Mesenchymal stem cell (in vitro differentiated cells and primary cell): ENCODE data around the gene CNDP2.

Experiments used
- DNase-seq: peaks from one replicate; pipeline ENCODE4 v3.0.0-alpha.2; 2013
- H2AFZ ChIP-seq: one replicate; pipeline ENCODE4 v1.6.1; 2013; ENCODE audit warnings: low read depth, mild to moderate bottlenecking, control low read depth, inconsistent platforms, low read length, moderate library complexity
- H2AK5ac ChIP-seq: 2 replicates; pipeline ENCODE4 v1.6.1; 2013; ENCODE audit warnings: low read length, moderate library complexity, mild to moderate bottlenecking, inconsistent platforms; ENCODE audit not compliant: severe bottlenecking
- H2BK120ac ChIP-seq: one replicate; pipeline ENCODE4 v1.6.1; 2013; ENCODE audit warnings: low read depth, mild to moderate bottlenecking, inconsistent platforms, low read length, moderate library complexity
- H2BK12ac ChIP-seq, 2 experiments: one replicate each; pipeline ENCODE4 v1.6.1; 2013; ENCODE audit warnings: inconsistent platforms in 2 of 2, low read length in 2 of 2, mild to moderate bottlenecking in 2 of 2, moderate library complexity in 2 of 2, control low read depth in 1 of 2
- H2BK15ac ChIP-seq: one replicate; pipeline ENCODE4 v1.6.1; 2013; ENCODE audit warnings: mild to moderate bottlenecking, low read depth, inconsistent platforms; ENCODE audit not compliant: poor library complexity, severe bottlenecking
- H2BK5ac ChIP-seq: 2 replicates; pipeline ENCODE4 v1.6.1; 2013; ENCODE audit warnings: low read depth, mild to moderate bottlenecking, low read length, control low read depth, inconsistent platforms; ENCODE audit not compliant: poor library complexity, severe bottlenecking
- H3K14ac ChIP-seq, 2 experiments: one replicate each; pipeline ENCODE4 v1.6.1; 2013; ENCODE audit warnings: inconsistent platforms in 2 of 2, low read length in 2 of 2, control low read depth in 1 of 2, mild to moderate bottlenecking in 1 of 2, moderate library complexity in 1 of 2
- H3K18ac ChIP-seq, 2 experiments: one replicate each; pipeline ENCODE4 v1.6.1; 2013; ENCODE audit warnings: inconsistent platforms in 2 of 2, low read length in 2 of 2, control low read depth in 1 of 2, low read depth in 1 of 2, mild to moderate bottlenecking in 1 of 2
- H3K23ac ChIP-seq, 2 experiments: one replicate each; pipeline ENCODE4 v1.6.1; 2013; ENCODE audit warnings: inconsistent platforms in 2 of 2, low read length in 2 of 2, mild to moderate bottlenecking in 2 of 2, moderate library complexity in 2 of 2, control low read depth in 1 of 2
- H3K27ac ChIP-seq: 2 replicates; pipeline ENCODE4 v1.5.1; 2013; ENCODE audit warnings: mild to moderate bottlenecking, moderate library complexity, low read length, control low read depth, inconsistent platforms; ENCODE audit not compliant: poor library complexity, severe bottlenecking
- H3K27me3 ChIP-seq, 2 experiments: 2 replicates each; pipeline versions ENCODE4 v1.6.1 to v1.7.0; 2013; ENCODE audit warnings: low read length in 2 of 2, mild to moderate bottlenecking in 2 of 2, moderate library complexity in 2 of 2, control low read depth in 1 of 2, inconsistent platforms in 1 of 2; ENCODE audit not compliant: control insufficient read depth in 1 of 2, insufficient read depth in 1 of 2
- H3K36me3 ChIP-seq, 2 experiments: 2 replicates each; pipeline versions ENCODE4 v1.6.1 to v1.7.0; 2013; ENCODE audit warnings: low read length in 2 of 2, control low read depth in 1 of 2, inconsistent platforms in 1 of 2, low read depth in 1 of 2, mild to moderate bottlenecking in 1 of 2; ENCODE audit not compliant: insufficient read depth in 2 of 2, control insufficient read depth in 1 of 2
- H3K4ac ChIP-seq, 2 experiments: one replicate each; pipeline ENCODE4 v1.6.1; 2013; ENCODE audit warnings: inconsistent platforms in 2 of 2, low read length in 2 of 2, mild to moderate bottlenecking in 2 of 2, moderate library complexity in 2 of 2, control low read depth in 1 of 2, low read depth in 1 of 2
- H3K4me1 ChIP-seq: 2 replicates; pipeline ENCODE4 v1.6.1; 2013; ENCODE audit warnings: low read depth, low read length, control low read depth; ENCODE audit not compliant: control insufficient read depth, insufficient read depth
- H3K4me2 ChIP-seq: 2 replicates; pipeline ENCODE4 v1.6.1; 2013; ENCODE audit warnings: low read length, mild to moderate bottlenecking, inconsistent platforms; ENCODE audit not compliant: poor library complexity, severe bottlenecking
- H3K4me3 ChIP-seq, 2 experiments: 2 replicates each; pipeline versions ENCODE4 v1.5.1 to v1.7.0; 2013; ENCODE audit warnings: low read length in 2 of 2, mild to moderate bottlenecking in 2 of 2, control low read depth in 1 of 2, low read depth in 1 of 2; ENCODE audit not compliant: insufficient read depth in 1 of 2
- H3K79me1 ChIP-seq: replicated peaks from 2 replicates; pipeline ENCODE4 v1.6.1; 2013; ENCODE audit warnings: mild to moderate bottlenecking, control low read depth, low read length, inconsistent platforms; ENCODE audit not compliant: poor library complexity, severe bottlenecking
- H3K9ac ChIP-seq: 2 replicates; pipeline ENCODE4 v1.7.0; 2013; ENCODE audit warnings: mild to moderate bottlenecking, low read length, moderate library complexity
- H3K9me3 ChIP-seq: 2 replicates; pipeline ENCODE4 v1.7.0; 2013; ENCODE audit warnings: mild to moderate bottlenecking, low read length; ENCODE audit not compliant: control insufficient read depth
- H4K8ac ChIP-seq: one replicate; pipeline ENCODE4 v1.6.1; 2013; ENCODE audit warnings: inconsistent platforms, mild to moderate bottlenecking, low read length, moderate library complexity
- H4K91ac ChIP-seq: one replicate; pipeline ENCODE4 v1.6.1; 2013; ENCODE audit warnings: mild to moderate bottlenecking, low read length, inconsistent platforms
- WGBS: methylation state at CpG from one replicate; pipeline ENCODE4 v1.1.7; 2013; ENCODE audit warnings: mixed read lengths; 5-methylcytosine and 5-hydroxymethylcytosine counted together

The CNDP2 gene

DNA sequence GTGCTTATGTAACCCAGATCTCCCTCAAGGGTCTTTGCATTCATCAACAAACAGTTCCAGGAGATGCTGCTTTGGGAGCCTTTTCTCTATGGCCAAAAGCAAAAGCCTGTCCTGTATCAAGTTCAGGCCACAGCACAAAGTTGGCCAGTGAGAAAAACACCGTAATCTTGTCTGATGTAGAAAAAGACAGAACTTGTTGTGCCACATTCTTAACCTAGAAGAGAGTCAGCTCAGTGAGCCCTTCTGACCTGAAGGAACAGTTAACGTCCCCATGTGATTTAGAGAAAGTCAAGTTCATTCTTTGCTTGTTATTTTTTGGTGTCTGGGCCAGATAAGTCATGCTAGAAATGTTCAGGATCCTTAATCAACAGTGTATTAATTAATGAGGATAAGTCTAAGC, 30.3 kb downstream of the CNDP2 start:
- Histone ChIP-seq H3K4me2 (no peak overlapping the region), H3K79me1 (no peaks in the 10 kb centered on the region), H3K36me3 (peaks cover 8 to 12% of the 10 kb centered on the region in 2 experiments), H4K91ac (no peak overlapping the region), H3K9me3 (no peaks in the 10 kb centered on the region), H2BK15ac (no peak overlapping the region), H3K4ac (no peak overlapping the region), H2AFZ (no peak overlapping the region), H2BK120ac (no peak overlapping the region), H3K4me1 (peaks cover 13% of the 10 kb centered on the region), H3K4me3 (no peak overlapping the region), H3K27ac (no peak overlapping the region), H2AK5ac (no peak overlapping the region), H3K9ac (no peak overlapping the region), H3K27me3 (peaks cover 22 to 24% of the 10 kb centered on the region in 2 experiments), H3K18ac (no peak overlapping the region), H2BK5ac (no peak overlapping the region), H3K14ac (no peak overlapping the region), H2BK12ac (no peak overlapping the region), H3K23ac (no peak overlapping the region), H4K8ac (no peak overlapping the region)
- WGBS, result 92% methylated on average over 2 of the region's 2 CpGs
- no peak for DNase-seq

DNA sequence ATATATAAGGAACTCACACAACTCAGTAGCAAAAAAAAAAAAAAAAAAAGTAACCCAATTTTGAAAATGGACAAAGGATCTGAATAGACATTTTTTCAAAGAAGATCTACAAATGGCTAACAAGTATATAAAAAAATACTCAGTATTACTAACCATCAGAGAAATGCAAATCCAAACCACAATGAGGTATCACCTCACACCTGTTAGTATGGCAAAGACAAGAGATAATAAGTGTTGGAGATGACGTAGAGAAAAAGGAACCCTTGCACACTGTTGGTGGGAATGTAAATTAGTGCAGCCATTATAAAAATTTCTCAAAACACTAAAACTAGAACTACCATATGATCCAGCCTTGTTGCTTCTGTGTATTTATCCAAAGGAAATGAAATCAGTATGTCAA, 32.3 kb downstream of the CNDP2 start:
- Histone ChIP-seq H2BK5ac (no peak overlapping the region), H3K4me2 (no peak overlapping the region), H4K8ac (no peak overlapping the region), H3K18ac (no peak overlapping the region), H2BK120ac (no peak overlapping the region), H2BK15ac (no peak overlapping the region), H2BK12ac (no peak overlapping the region), H3K4me1 (peaks cover 6% of the 10 kb centered on the region), H3K36me3 (peaks cover 0 to 3% of the 10 kb centered on the region in 2 experiments), H3K27me3 (peaks cover 22 to 29% of the 10 kb centered on the region in 2 experiments), H3K14ac (no peak overlapping the region), H3K27ac (no peak overlapping the region), H2AFZ (no peak overlapping the region), H3K9me3 (no peaks in the 10 kb centered on the region), H2AK5ac (no peak overlapping the region), H4K91ac (no peak overlapping the region), H3K9ac (no peak overlapping the region), H3K4me3 (no peak overlapping the region), H3K79me1 (no peaks in the 10 kb centered on the region), H3K4ac (no peak overlapping the region), H3K23ac (no peak overlapping the region)
- DNase-seq, result no peak
- WGBS, result no CpG with 5 or more reads among the region's 1 CpG

DNA sequence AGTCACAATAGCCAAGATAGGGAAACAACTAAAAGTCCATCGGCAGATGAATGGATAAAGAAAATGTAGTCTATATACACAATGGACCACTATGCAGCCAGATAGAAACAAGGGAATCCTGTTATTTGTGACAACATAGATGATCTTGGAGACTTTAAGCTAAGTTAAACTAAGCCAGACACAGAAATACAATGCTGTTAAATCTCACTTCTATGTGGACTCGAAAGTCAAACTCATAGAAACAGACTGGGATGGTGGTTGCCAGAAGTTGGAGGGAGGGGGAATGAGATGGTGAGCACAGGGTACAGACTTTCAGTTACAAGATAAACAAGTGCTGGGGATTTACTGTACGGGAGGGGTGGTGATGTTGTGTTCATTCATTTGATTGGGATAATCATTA, 32.8 kb downstream of the CNDP2 start:
- Histone ChIP-seq H4K91ac (no peak overlapping the region), H3K9ac (no peak overlapping the region), H4K8ac (no peak overlapping the region), H3K79me1 (no peaks in the 10 kb centered on the region), H2AFZ (no peak overlapping the region), H2BK5ac (no peak overlapping the region), H3K14ac (no peak overlapping the region), H2BK15ac (no peak overlapping the region), H3K4me3 (no peak overlapping the region), H3K4me2 (no peak overlapping the region), H3K4me1 (peaks cover 6% of the 10 kb centered on the region), H2BK12ac (no peak overlapping the region), H3K27me3 (peaks cover 23 to 33% of the 10 kb centered on the region in 2 experiments), H2BK120ac (no peak overlapping the region), H3K9me3 (no peaks in the 10 kb centered on the region), H3K36me3 (peaks cover 0 to 3% of the 10 kb centered on the region in 2 experiments), H3K23ac (no peak overlapping the region), H3K18ac (no peak overlapping the region), H3K4ac (no peak overlapping the region), H3K27ac (no peak overlapping the region), H2AK5ac (no peak overlapping the region)
- 93% methylated on average over 1 of the region's 3 CpGs for WGBS
- DNase-seq, result no peak

DNA sequence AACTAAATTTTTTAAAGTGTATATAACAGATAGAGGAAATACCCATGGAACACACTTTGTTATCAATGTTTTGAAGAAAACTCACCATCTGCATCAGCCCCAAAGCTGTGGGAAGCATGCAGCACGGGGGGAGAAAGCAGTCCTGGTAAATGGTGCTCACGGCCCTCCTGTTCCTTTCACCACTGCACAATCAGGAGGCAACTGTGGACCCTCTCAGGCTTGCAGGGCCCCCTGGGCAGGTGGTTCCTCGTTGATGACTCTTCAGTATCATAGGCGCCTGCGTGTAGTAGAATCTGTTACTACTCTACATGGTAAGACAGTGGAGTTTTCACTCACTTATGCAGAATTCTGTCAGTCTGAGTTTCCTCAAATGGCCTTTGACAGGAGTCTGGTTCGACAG, 33.2 kb downstream of the CNDP2 start:
- Histone ChIP-seq H3K23ac (no peak overlapping the region), H2BK12ac (no peak overlapping the region), H3K27ac (no peak overlapping the region), H3K27me3 (peaks cover 28 to 36% of the 10 kb centered on the region in 2 experiments), H3K36me3 (peaks cover 0 to 3% of the 10 kb centered on the region in 2 experiments), H3K18ac (no peak overlapping the region), H2BK120ac (no peak overlapping the region), H3K79me1 (no peaks in the 10 kb centered on the region), H3K14ac (no peak overlapping the region), H3K4ac (no peak overlapping the region), H3K4me3 (no peak overlapping the region), H2AK5ac (no peak overlapping the region), H3K9ac (no peak overlapping the region), H2AFZ (no peak overlapping the region), H2BK5ac (no peak overlapping the region), H3K4me2 (no peak overlapping the region), H4K8ac (no peak overlapping the region), H3K9me3 (no peaks in the 10 kb centered on the region), H2BK15ac (no peak overlapping the region), H3K4me1 (peaks cover 4% of the 10 kb centered on the region), H4K91ac (no peak overlapping the region)
- DNase-seq, result no peak
- WGBS, result 83% methylated on average over 6 of the region's 6 CpGs
